A673 (cell line): Measurements from ENCODE around the gene TEX101. TPM values are rescaled to one million over a fixed set of nuclear protein-coding genes. Genes with fewer than 3 reads are reported as not detected.

ENCODE experiments used
- BruUV-seq: library from RNA; stranded (reverse); fragments of 400-500 nt; replicated peaks from 2 replicates; lab custom pipeline; 2021; lab: Mats Ljungman, UMichigan
- CTCF ChIA-PET: fragments of 300-600 bp; sonication (Branson Sonifier 250); formaldehyde crosslinking; loops from one replicate; lab custom pipeline; 2022; ENCODE audit warnings: antibody characterized with exemption; lab: Charles Lee
- POLR2A ChIA-PET: fragments of 300-600 bp; sonication (Branson Sonifier 250); formaldehyde crosslinking; loops from one replicate; lab custom pipeline; 2022; ENCODE audit warnings: antibody characterized with exemption; ENCODE audit not compliant: low non-redundant PET; lab: Charles Lee
- DNase-seq: peaks from one replicate; pipeline ENCODE4 v3.0.0-alpha.2; 2015; ENCODE audit warnings: low spot score
- H3K27ac ChIP-seq: fragments of 200-600 bp; sonication (generic); 2 replicates; pipeline ENCODE4 v1.5.1; 2016; ENCODE audit warnings: mixed run types, low read depth, mild to moderate bottlenecking, mixed read lengths, antibody characterized with exemption, low read length; ENCODE audit not compliant: poor library complexity, severe bottlenecking
- H3K27me3 ChIP-seq: fragments of 200-600 bp; sonication (generic); replicated peaks from 2 replicates; pipeline ENCODE4 v1.6.1; 2017; ENCODE audit warnings: mixed run types, low read depth, mild to moderate bottlenecking, mixed read lengths, antibody characterized with exemption, low read length; ENCODE audit not compliant: insufficient read depth, poor library complexity
- H3K36me3 ChIP-seq: fragments of 200-600 bp; sonication (generic); 2 replicates; pipeline ENCODE4 v1.6.1; 2016; ENCODE audit warnings: mixed run types, mild to moderate bottlenecking, mixed read lengths, antibody characterized with exemption, low read length; ENCODE audit not compliant: insufficient read depth, poor library complexity, severe bottlenecking
- H3K4me1 ChIP-seq: fragments of 200-600 bp; sonication (generic); 2 replicates; pipeline ENCODE4 v1.6.1; 2017; ENCODE audit warnings: mixed run types, mild to moderate bottlenecking, mixed read lengths, antibody characterized with exemption, low read length; ENCODE audit not compliant: insufficient read depth, poor library complexity, severe bottlenecking
- H3K4me3 ChIP-seq: fragments of 200-600 bp; sonication (generic); 2 replicates; pipeline ENCODE4 v1.5.1; 2016; ENCODE audit warnings: low read depth, mixed run types, mild to moderate bottlenecking, mixed read lengths, low read length; ENCODE audit not compliant: poor library complexity, severe bottlenecking
- H3K9me3 ChIP-seq: fragments of 200-600 bp; sonication (generic); 2 replicates; pipeline ENCODE4 v1.6.1; 2016; ENCODE audit warnings: mixed run types, low read depth, mild to moderate bottlenecking, mixed read lengths, antibody characterized with exemption, low read length; ENCODE audit not compliant: poor library complexity, severe bottlenecking
- CTCF ChIP-seq: fragments of 300-800, 200-600 bp; sonication (generic); conservative IDR thresholded peaks from 2 replicates; pipeline ENCODE4 v1.5.1; 2017; ENCODE audit warnings: low read depth, mild to moderate bottlenecking, antibody characterized with exemption, low read length, moderate library complexity, mixed read lengths
- EZH2 ChIP-seq: fragments of 200-600 bp; sonication (generic); IDR thresholded peaks from 2 replicates; pipeline ENCODE4 v1.6.1; 2017; ENCODE audit warnings: borderline replicate concordance, low read depth, mild to moderate bottlenecking, mixed read lengths, antibody characterized with exemption, low read length; ENCODE audit not compliant: poor library complexity, severe bottlenecking
- intact Hi-C: fragments of 100-400 bp; cut with micrococcal nuclease; formaldehyde crosslinking; loops from one replicate; pipeline ENCODE4 v1.10.0; 2022; ENCODE audit not compliant: unreplicated experiment
- total RNA-seq: library from RNA; stranded (reverse); gene quantifications from 2 replicates; pipeline ENCODE4 v1.2.3, GENCODE V29; 2021

Gene TEX101
- total RNA-seq, 1 experiment from 2014 or later: not detected

- no TSS peak for BruUV-seq
- Histone ChIP-seq H3K27me3 (no peaks in the 10 kb centered on the region), H3K36me3 (no peaks in the 10 kb centered on the region), H3K4me1 (no peaks in the 10 kb centered on the region), H3K4me3 (peak overlapping the region; percentile 67), H3K27ac (no peak overlapping the region), H3K9me3 (no peaks in the 10 kb centered on the region)
- ChIA-PET POLR2A (interaction anchor here (0.6 to 0.8 kb wide), 2 partner anchors 11 to 25 kb away, joined by 8 to 9 read pairs; no protein-coding TSS in a partner anchor), CTCF (interaction anchor here (0.5 to 1.3 kb wide), 3 partner anchors 16 to 249 kb away, joined by 3 to 4 read pairs (median 4); no protein-coding TSS in a partner anchor)
- no peak for TF ChIP-seq EZH2
- no peak for TF ChIP-seq CTCF
- DNase-seq: no peak
- intact Hi-C loops: no loop called here
These were observed 48.2 kb downstream of the TEX101 start for GRCh38 chr19:43462785-43463380.

- Histone ChIP-seq H3K27ac (peak overlapping the region; percentile 49), H3K36me3 (no peaks in the 10 kb centered on the region), H3K4me1 (no peaks in the 10 kb centered on the region), H3K4me3 (peak overlapping the region; percentile 67), H3K9me3 (no peaks in the 10 kb centered on the region), H3K27me3 (no peaks in the 10 kb centered on the region)
- ChIA-PET CTCF (interaction anchor here (0.5 to 1.3 kb wide), 4 partner anchors 17 to 249 kb away, joined by 3 to 4 read pairs (median 4); no protein-coding TSS in a partner anchor), POLR2A (interaction anchor here (0.6 to 0.8 kb wide), 2 partner anchors 10 to 25 kb away, joined by 8 to 9 read pairs; no protein-coding TSS in a partner anchor)
- no TSS peak for BruUV-seq
- intact Hi-C loops: no loop called here
- DNase-seq: peak; percentile 95
- no peak for TF ChIP-seq EZH2
- no peak for TF ChIP-seq CTCF
These were observed 48.9 kb downstream of the TEX101 start for GRCh38 chr19:43463381-43464133.

GRCh38 chr19:43464134-43464775 lies 49.6 kb downstream of the TEX101 start:
- peak overlapping the region; percentile 67 for H3K4me3 ChIP-seq
- POLR2A ChIA-PET: no interaction called here
- no peak overlapping the region for H3K27ac ChIP-seq
- intact Hi-C loops: no loop called here
- H3K27me3 ChIP-seq: no peaks in the 10 kb centered on the region
- BruUV-seq: no TSS peak
- CTCF ChIA-PET: interaction anchor here (1.3 kb wide), 1 partner anchor 55 kb away, joined by 3 read pairs; no protein-coding TSS in a partner anchor
- H3K36me3 ChIP-seq: no peaks in the 10 kb centered on the region
- no peaks in the 10 kb centered on the region for H3K4me1 ChIP-seq
- no peaks in the 10 kb centered on the region for H3K9me3 ChIP-seq
- TF ChIP-seq EZH2 (no peak), CTCF (no peak)
- no peak for DNase-seq
